ENCODE measurements around the gene TIMP3.

TIMP3 gene

GRCh38 chr22:32785321-32786026 lies 16.0 kb upstream of the TIMP3 start:
- in situ Hi-C loops (cut with MboI; ENCODE audit: low sequenced_read_pairs): no loop called here

- in situ Hi-C loops (cut with MboI; ENCODE audit: low sequenced_read_pairs): no loop called here
Measured at GRCh38 chr22:32786027-32786418, 15.5 kb upstream of the TIMP3 start.

- in situ Hi-C loops (cut with MboI; ENCODE audit: low sequenced_read_pairs): no loop called here
Measured at GRCh38 chr22:32788904-32789624, 12.4 kb upstream of the TIMP3 start.

GRCh38 chr22:32789797-32790620 lies 11.5 kb upstream of the TIMP3 start:
- in situ Hi-C loops (cut with MboI; ENCODE audit: low sequenced_read_pairs): loop anchor here (10.0 kb wide), 1 partner anchor 265 kb away; no protein-coding TSS in a partner anchor

GRCh38 chr22:32791056-32791455 lies 10.4 kb upstream of the TIMP3 start:
- in situ Hi-C loops (cut with MboI; ENCODE audit: low sequenced_read_pairs): loop anchor here (10.0 kb wide), 1 partner anchor 266 kb away; no protein-coding TSS in a partner anchor

- in situ Hi-C loops (cut with MboI; ENCODE audit: low sequenced_read_pairs): loop anchor here (10.0 kb wide), 1 partner anchor 267 kb away; no protein-coding TSS in a partner anchor
Measured at GRCh38 chr22:32791485-32791884, 10.0 kb upstream of the TIMP3 start.

- in situ Hi-C loops (cut with MboI; ENCODE audit: low sequenced_read_pairs): loop anchor here (10.0 kb wide), 1 partner anchor 269 kb away; no protein-coding TSS in a partner anchor
Measured at GRCh38 chr22:32793589-32793988, 7.9 kb upstream of the TIMP3 start.

- in situ Hi-C loops (cut with MboI; ENCODE audit: low sequenced_read_pairs): loop anchor here (5.0 to 10.0 kb wide), 2 partner anchors 137 to 270 kb away; no protein-coding TSS in a partner anchor
Measured at GRCh38 chr22:32794449-32795213, 6.9 kb upstream of the TIMP3 start.

- in situ Hi-C loops (cut with MboI; ENCODE audit: low sequenced_read_pairs): loop anchor here (5.0 to 10.0 kb wide), 2 partner anchors 138 to 270 kb away; no protein-coding TSS in a partner anchor
Measured at GRCh38 chr22:32795214-32795596, 6.3 kb upstream of the TIMP3 start.

- in situ Hi-C loops (cut with MboI; ENCODE audit: low sequenced_read_pairs): loop anchor here (5.0 to 10.0 kb wide), 2 partner anchors 140 to 272 kb away; no protein-coding TSS in a partner anchor
Measured at GRCh38 chr22:32796865-32797573, 4.5 kb upstream of the TIMP3 start.

GRCh38 chr22:32799496-32799895 lies 2.0 kb upstream of the TIMP3 start:
- in situ Hi-C loops (cut with MboI; ENCODE audit: low sequenced_read_pairs): loop anchor here (5.0 to 10.0 kb wide), 2 partner anchors 142 to 275 kb away; no protein-coding TSS in a partner anchor

GRCh38 chr22:32800158-32800882 lies 1.2 kb upstream of the TIMP3 start:
- in situ Hi-C loops (cut with MboI; ENCODE audit: low sequenced_read_pairs): no loop called here

GRCh38 chr22:32800994-32801536 lies 440 bp upstream of the TIMP3 start:
- in situ Hi-C loops (cut with MboI; ENCODE audit: low sequenced_read_pairs): no loop called here

GRCh38 chr22:32802237-32802765 lies 796 bp downstream of the TIMP3 start:
- in situ Hi-C loops (cut with MboI; ENCODE audit: low sequenced_read_pairs): no loop called here

- in situ Hi-C loops (cut with MboI; ENCODE audit: low sequenced_read_pairs): no loop called here
Measured at GRCh38 chr22:32803020-32803737, 1.7 kb downstream of the TIMP3 start.

- in situ Hi-C loops (cut with MboI; ENCODE audit: low sequenced_read_pairs): no loop called here
Measured at GRCh38 chr22:32803738-32804435, 2.4 kb downstream of the TIMP3 start.
